GOT3 (cell line): ENCODE results near the gene IRX3.

Experiments used
- DNase-seq: peaks from one replicate; lab custom pipeline; 2025; ENCODE audit warnings: mixed read lengths; lab: John Stamatoyannopoulos, UW

The IRX3 gene

DNA sequence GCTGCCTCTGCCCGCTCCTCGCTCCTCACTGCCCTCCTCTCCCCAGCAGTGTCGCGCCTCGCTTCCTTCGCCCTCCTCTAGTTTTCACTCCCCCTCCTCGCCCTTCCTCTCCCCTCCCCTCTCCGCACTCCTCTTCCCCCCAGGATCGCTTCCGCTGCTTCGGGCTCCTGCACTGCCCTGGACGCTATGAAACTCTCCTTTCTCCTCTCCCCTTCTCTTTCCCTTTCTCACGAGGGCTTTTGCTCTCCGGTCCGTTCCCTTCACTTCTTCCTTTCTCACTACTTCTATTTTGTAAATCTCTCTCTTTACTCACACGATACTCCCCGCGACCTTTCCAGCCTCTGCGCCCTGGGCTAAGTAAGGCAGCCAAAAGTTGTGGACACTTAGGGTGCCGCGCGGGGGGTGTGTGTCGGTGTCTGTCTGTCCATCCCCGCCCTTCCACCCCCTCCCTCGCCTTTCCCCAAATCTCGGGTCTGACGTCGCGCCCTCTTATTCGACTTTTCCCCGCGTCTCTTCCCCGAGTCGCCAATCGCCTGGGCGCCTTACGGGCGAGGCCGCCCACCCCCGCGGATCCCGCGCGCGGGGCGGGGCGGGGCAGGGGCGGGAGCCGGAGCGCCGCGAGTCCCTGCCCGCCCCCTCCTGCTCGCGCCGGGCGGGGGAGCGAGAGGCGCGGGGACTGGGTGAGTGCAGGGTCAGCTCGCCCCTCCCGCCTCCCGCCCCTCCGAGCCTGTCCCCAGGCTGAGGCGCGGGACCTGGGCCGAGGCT, at the start of gene IRX3:
Gene IRX3, minus strand, starts transcription at position 422 of the 765 bp plus-strand sequence. CDS start 737 bp downstream, outside the sequence.
- peak; percentile 61 for DNase-seq

DNA sequence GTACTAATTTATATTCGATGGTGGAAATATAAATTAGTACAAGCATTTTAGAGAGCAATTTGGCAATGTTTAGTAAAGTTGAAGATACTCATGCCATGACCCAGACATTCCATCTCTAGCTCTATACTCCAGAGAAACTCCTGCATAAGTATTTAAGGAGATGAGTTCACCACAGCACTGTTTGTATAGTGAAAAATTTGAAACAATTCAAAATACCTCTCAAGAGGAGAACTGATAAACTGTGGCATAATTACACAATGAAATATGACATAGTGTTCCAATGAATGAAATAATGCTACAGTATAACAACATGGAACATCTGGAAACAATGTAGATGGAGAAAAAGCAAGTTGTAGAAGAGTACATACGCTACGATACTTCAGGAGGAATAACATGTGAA, 48.6 kb upstream of the IRX3 start:
- DNase-seq: no peak

GRCh38 chr16:54334208-54334607, 47.6 kb upstream of the IRX3 start:
- no peak for DNase-seq

GRCh38 chr16:54331241-54332002, 44.8 kb upstream of the IRX3 start:
- DNase-seq: no peak

DNA sequence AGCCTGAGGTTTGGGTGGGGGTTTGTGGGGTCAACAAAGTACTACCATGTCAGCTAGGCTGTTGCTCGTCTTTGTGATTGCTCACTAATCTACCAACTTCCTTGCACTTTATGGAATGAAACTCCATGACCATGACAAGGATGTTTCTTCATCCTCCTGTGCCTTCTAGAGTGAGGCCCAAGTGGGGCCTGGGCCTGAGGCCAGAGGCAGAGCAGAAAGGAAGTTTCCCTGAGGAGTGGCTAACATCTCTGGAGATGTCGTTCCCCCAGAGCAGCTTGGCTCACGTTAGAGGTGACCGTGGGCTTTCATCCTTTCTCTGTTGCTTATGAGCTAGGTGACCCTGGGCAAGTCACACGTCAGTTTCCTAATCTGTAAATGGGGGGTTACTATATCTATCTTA, 41.0 kb upstream of the IRX3 start:
- no peak for DNase-seq

DNA sequence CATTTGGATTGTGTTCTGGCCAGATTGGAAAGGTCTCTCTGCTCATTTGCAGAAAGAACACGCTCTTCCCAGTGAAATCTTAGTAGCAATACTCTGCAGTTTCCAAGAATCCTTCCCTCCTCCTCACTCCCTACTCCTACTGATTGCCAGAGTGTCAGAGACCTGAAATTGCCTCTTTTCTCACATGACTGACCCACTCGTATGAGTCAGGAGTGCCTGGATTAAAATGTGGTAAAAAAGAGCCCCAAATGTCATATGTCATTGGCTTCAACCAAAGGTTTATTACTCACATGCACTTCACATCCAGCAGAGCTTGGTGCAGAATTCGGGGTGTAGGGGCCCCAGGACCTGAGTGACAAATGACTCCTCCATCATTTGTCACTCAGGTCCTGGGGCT, 39.7 kb upstream of the IRX3 start:
- DNase-seq: no peak

GRCh38 chr16:54325616-54326265, 39.2 kb upstream of the IRX3 start:
- DNase-seq: no peak

GRCh38 chr16:54324716-54325115, 38.1 kb upstream of the IRX3 start:
- DNase-seq: no peak

- no peak for DNase-seq
Observed at GRCh38 chr16:54320697-54321340, 34.2 kb upstream of the IRX3 start.

- DNase-seq: no peak
Observed at GRCh38 chr16:54318941-54319340, 32.4 kb upstream of the IRX3 start.

DNA sequence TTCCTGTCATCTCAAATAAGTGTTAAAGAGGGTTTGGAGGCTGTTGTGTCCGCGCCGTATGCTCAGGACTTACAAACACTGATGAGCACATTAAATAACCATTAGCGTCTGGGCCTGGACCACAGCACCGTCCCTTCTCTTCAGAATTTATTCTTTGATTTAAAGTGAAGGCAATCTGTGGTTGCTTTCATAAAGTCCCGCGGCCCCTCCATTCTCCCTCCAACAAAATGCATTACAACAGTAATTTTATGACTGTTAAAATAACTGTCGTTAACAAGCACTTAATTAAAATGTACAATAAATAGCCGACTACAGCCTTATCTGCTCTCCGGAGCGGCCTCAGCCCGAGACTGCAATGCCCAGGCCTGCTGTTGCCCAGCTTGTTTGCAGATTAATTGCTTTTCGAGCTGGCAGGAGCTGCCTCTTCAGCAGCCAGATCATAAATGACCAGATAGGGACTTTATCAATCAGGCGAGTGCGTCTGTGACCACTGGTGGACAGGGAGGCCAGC, 30.6 kb upstream of the IRX3 start:
- DNase-seq: no peak

DNA sequence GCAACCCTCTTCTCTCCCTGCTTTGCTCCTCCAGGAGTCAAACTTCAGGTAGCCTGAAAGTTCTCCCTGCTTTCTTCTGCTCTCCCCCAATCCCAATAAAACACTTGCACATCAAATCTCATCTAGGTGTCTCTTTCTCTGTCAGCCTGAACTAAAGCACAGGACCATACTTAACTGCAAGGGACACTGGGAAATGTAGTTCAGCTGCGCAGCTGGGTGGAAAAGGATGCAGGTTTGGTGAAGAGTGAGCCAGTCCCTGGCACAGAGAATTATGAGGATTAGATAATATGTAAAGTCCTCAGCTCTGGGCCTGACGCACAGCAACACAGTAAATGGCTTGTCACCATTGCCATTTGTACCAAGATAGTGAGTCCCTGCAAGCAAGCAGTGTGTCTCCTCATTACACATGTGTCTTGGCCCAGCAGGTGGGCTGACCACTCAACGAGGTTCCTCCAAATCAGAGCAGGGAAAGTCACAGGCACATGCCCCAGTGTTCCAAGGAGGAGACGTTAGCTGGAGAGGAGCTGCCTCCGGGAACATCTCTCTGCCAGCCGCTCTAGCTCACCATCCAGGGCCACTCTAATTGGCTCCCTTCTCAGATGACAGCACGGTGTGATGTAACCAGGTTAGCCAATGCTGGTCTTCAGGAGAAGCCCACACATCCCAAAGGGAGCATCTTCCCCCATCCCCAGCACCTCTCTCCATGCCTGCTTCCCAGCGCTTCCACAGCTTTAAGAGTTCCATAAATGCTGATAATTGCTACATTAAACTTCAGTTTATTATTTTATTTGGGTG, 29.7 kb upstream of the IRX3 start:
- no peak for DNase-seq

DNA sequence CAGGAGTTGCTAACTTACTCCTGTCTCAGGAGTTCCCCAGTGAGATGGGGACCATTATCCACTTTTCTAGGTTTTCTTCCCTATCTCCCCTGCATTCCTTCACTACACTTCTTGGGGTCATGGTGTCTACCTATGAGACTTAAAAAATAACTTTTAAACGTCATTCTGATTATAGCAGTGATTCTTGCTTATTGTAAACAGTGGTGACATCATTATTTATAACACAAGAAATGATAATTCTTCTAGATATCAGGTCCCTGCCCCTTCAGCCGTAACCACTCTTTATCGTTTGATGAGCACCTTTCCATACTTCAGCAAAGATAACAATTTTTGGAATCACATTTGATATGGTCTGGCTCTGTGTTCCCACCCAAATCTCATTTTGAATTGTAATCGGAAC, 27.2 kb upstream of the IRX3 start:
- no peak for DNase-seq

DNA sequence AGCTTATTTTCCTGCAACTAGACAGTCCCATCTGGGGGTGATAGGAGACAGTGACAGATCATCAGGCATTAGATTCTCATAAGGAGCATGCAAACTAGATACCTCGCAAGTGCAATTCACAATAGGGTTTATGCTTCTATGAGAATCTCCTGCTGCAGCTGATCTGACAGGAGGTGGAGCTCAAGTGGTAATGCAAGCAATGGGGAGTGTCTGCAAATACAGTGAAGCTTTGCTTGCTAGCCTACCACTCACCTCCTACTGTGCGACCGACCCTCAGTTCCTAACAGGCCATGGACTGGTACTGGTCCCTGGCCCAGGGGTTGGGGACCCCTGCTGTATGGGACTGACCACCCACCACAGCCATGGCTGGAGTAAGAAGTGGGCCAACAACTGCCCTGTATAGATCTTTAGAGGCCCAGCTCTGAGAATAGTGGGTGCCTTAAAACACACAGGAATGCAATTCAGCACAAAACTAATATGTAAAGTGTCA, 26.0 kb upstream of the IRX3 start:
- no peak for DNase-seq

GRCh38 chr16:54309341-54309740, 22.8 kb upstream of the IRX3 start:
- DNase-seq: no peak

- DNase-seq: no peak
Observed at GRCh38 chr16:54305080-54305479, 18.5 kb upstream of the IRX3 start.

GRCh38 chr16:54303613-54304012, 17.0 kb upstream of the IRX3 start:
- DNase-seq: no peak

GRCh38 chr16:54297154-54297553, 10.6 kb upstream of the IRX3 start:
- no peak for DNase-seq

DNA sequence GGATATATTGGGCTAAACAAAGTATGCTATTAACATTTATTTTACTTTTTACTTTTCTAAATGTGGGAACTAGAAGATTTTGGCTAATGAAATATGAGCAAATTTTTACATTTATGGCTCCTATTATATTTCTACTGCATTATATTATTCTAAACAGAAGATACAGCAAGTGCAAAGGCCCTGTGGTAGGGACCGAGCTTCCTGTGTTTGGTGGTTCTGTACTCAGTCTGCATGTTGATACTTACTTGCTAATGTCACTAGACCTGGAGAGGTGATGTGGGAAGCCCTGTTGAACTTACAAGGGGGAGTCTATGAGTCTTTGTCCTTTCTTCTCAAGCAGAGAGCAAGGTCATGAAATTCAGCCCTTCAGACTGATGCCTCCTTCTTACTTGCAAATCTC, 10.0 kb upstream of the IRX3 start:
- no peak for DNase-seq

DNA sequence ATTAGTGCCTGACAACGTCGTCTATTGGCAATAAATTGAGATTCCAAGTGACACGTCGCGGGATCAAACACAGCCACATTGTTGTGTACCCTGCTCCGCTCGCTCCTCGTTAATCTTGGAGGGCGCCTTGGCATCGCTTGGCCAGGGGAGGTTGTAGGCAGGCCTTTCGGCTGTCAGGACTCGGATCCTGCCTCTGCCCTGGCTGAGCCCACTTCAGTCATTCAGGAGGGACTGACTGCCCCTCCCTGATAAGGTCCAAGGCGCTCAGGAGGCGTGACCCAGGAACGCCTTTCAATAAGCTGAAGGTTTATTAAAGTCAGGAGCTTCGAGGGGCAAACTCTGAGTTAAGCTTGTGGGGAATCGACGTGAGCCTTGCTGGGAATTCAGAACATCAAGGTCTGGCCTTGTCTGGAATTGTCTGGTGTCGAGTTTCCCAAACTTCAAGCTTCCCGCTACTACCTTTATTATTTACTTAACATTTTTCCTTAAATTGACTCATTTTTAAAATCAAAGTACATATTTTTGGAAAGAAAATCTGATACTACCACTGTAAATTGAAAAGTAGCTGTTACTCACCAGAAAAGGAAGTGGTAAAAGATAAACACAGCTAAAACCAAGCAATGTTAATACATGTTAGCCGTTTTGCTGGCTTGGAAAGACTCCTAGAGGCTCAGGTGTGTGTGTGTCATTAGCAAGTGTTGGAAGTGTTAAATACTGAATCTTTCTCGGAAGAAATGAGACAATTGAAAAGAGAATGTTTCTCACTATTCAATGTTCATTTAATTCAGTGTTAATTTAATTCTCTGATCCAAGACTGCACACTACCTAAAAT, 5.3 kb upstream of the IRX3 start:
- DNase-seq: no peak
